A673 (cell line): ENCODE data around the gene RPTOR.

Experiments
- CTCF ChIP-seq: fragments of 300-800, 200-600 bp; sonication (generic); conservative IDR thresholded peaks from 2 replicates; pipeline ENCODE4 v1.5.1; 2017; ENCODE audit warnings: low read depth, mild to moderate bottlenecking, antibody characterized with exemption, low read length, moderate library complexity, mixed read lengths
- EZH2 ChIP-seq: fragments of 200-600 bp; sonication (generic); IDR thresholded peaks from 2 replicates; pipeline ENCODE4 v1.6.1; 2017; ENCODE audit warnings: borderline replicate concordance, low read depth, mild to moderate bottlenecking, mixed read lengths, antibody characterized with exemption, low read length; ENCODE audit not compliant: poor library complexity, severe bottlenecking

- no peak for TF ChIP-seq CTCF
- no peak for TF ChIP-seq EZH2
Measured at GRCh38 chr17:80513892-80514291, 30.7 kb upstream of the RPTOR start.
